Dedifferentiated amniotic fluid mesenchymal stem cell (primary cell): ENCODE measurements around the gene CDHR2.
"Not testable (repeated sequence)": the region's sequence is repeated elsewhere in the genome, so short reads cannot be mapped to it uniquely, and the experiment has no call there.

Experiments used
- DNase-seq: peaks from one replicate; pipeline ENCODE4 v3.0.0-alpha.2; 2016; ENCODE audit errors: extremely low spot score

The CDHR2 gene

GRCh38 chr5:176540956-176541337, 8.2 kb upstream of the CDHR2 start:
- no peak for DNase-seq

- DNase-seq: no peak
These were observed 7.6 kb upstream of the CDHR2 start for GRCh38 chr5:176541338-176542134.

- no peak for DNase-seq
These were observed 7.0 kb upstream of the CDHR2 start for GRCh38 chr5:176542135-176542595.

- no peak for DNase-seq
These were observed 6.3 kb upstream of the CDHR2 start for GRCh38 chr5:176542596-176543427.

- peak; percentile 31 for DNase-seq
These were observed 5.5 kb upstream of the CDHR2 start for GRCh38 chr5:176543428-176544182.

- DNase-seq: no peak
These were observed 3.8 kb upstream of the CDHR2 start for GRCh38 chr5:176545388-176545736.

- DNase-seq: no peak
These were observed 3.2 kb upstream of the CDHR2 start for GRCh38 chr5:176545737-176546509.

- DNase-seq: no peak
These were observed 1.3 kb upstream of the CDHR2 start for GRCh38 chr5:176547802-176548201.

- DNase-seq: no peak
These were observed 729 bp downstream of the CDHR2 start for GRCh38 chr5:176549871-176550270.

GRCh38 chr5:176550275-176550831, 1.2 kb downstream of the CDHR2 start:
- DNase-seq: no peak

- DNase-seq: not testable (repeated sequence)
These were observed 1.8 kb downstream of the CDHR2 start for GRCh38 chr5:176550937-176551336.

GRCh38 chr5:176552332-176552869, 3.3 kb downstream of the CDHR2 start:
- DNase-seq: no peak

- no peak for DNase-seq
These were observed 4.3 kb downstream of the CDHR2 start for GRCh38 chr5:176553260-176554085.

- no peak for DNase-seq
These were observed 8.7 kb downstream of the CDHR2 start for GRCh38 chr5:176557846-176558245.

- no peak for DNase-seq
These were observed 10.5 kb downstream of the CDHR2 start for GRCh38 chr5:176559683-176560082.

- DNase-seq: no peak
These were observed 11.2 kb downstream of the CDHR2 start for GRCh38 chr5:176560364-176560763.

GRCh38 chr5:176561259-176561658, 12.1 kb downstream of the CDHR2 start:
- no peak for DNase-seq

GRCh38 chr5:176562189-176562588, 13.0 kb downstream of the CDHR2 start:
- DNase-seq: no peak

- DNase-seq: no peak
These were observed 14.9 kb downstream of the CDHR2 start for GRCh38 chr5:176564002-176564401.

- no peak for DNase-seq
These were observed 16.7 kb downstream of the CDHR2 start for GRCh38 chr5:176565760-176566288.
